GM06990 (cell line): ENCODE measurements around the gene OIT3.
"Not testable (repeated sequence)": the region's sequence is repeated elsewhere in the genome, so short reads cannot be mapped to it uniquely, and the experiment has no call there.

Experiments used
- DNase-seq: peaks from one replicate; pipeline ENCODE4 v3.0.0-alpha.2; 2011; ENCODE audit not compliant: insufficient read length; ENCODE audit errors: extremely low read depth
- H3K27me3 ChIP-seq: replicated peaks from 2 replicates; pipeline ENCODE4 v1.6.0; 2011; ENCODE audit warnings: low read length; ENCODE audit not compliant: control insufficient read depth, insufficient read depth
- H3K36me3 ChIP-seq: 2 replicates; pipeline ENCODE4 v1.5.1; 2011; ENCODE audit warnings: low read length; ENCODE audit not compliant: control insufficient read depth, insufficient read depth
- H3K4me3 ChIP-seq: replicated peaks from 2 replicates; pipeline ENCODE4 v1.5.1; 2011; ENCODE audit warnings: low read depth, mild to moderate bottlenecking, control low read depth, low read length
- CTCF ChIP-seq: IDR thresholded peaks from 2 replicates; pipeline ENCODE4 v1.5.1; 2011; ENCODE audit warnings: low read length, control low read depth, mild to moderate bottlenecking, inconsistent platforms; ENCODE audit not compliant: insufficient read depth, poor library complexity, severe bottlenecking

The OIT3 gene

DNA sequence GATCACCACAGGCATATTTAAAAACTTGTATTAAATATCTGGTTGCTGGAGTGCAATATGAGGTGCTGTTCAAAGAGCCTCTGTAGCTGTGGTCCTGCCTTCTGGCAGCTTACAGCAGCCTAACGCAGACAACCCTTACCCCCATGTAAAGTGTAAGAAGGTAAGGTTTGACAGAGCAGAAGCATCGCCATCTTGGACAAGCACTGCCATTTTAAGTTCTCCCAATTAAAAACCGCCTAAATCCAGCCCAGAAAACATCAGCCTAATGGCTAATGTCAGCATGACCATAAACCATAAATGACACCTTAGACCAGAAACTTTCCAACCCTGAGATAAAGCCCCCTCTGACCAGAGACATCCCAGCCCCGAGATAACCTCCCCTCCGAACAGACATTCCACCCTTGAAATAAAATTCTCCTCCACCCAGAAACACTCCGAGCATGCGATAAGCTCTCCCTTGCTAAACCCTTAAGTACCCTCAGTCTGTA is 5.3 kb upstream of the OIT3 start:
- TF ChIP-seq CTCF: no peak
- Histone ChIP-seq H3K27me3 (no peaks in the 10 kb centered on the region), H3K4me3 (no peak overlapping the region)

DNA sequence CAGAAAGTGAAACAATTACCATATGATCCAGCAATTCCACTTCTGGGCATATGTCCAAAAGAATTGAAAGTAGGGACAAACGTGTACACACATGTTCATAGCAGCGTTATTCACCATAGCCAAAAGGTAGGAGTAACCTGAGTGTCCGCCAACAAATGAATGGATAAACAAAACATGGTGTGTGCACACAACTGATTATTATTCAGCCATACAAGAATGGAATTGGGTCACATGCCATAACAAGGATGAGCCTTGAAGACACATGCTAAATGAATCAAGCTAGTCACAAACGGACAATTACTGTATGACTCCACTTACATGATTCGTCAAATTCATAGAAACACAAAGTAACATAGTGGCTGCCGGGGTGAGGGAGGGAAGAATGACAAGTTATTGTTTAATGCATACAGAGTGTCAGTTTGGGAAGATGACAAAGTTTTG is 4.1 kb upstream of the OIT3 start:
- no peaks in the 10 kb centered on the region for H3K27me3 ChIP-seq
- DNase-seq: no peak
- H3K36me3 ChIP-seq: no peaks in the 10 kb centered on the region; the same call in 1 of the 2 replicates
- TF ChIP-seq CTCF: no peak
- no peak overlapping the region for H3K4me3 ChIP-seq

More for the DNA sequence above, 5.3 kb upstream of the OIT3 start:
- DNase-seq: no peak
- no peaks in the 10 kb centered on the region; the same call in 1 of the 2 replicates for H3K36me3 ChIP-seq

DNA sequence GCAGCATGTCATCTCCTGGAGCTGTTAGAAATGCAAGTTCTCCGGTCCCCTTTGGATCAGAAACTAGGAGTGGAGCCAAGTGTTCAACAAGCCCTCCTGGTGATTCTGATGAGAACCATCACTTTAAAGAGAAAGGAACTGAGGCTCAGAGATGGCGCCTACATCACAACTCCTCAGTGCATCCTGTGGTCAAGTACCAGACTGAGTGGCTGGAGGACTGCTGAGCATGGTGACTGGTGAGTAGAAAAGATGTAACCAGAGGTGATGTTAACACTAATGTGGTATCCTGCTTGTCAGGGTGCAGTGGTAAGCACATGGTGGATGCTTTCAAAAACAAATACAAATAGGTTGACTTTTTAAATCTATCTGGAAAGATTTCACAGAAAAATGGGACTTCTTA is 3.5 kb upstream of the OIT3 start:
- no peaks in the 10 kb centered on the region for H3K27me3 ChIP-seq

GRCh38 chr10:72895236-72895850 is 1.8 kb downstream of the OIT3 start:
- no peak for TF ChIP-seq CTCF
- no peaks in the 10 kb centered on the region for H3K27me3 ChIP-seq

More for the DNA sequence above, 3.5 kb upstream of the OIT3 start:
- H3K4me3 ChIP-seq: no peak overlapping the region
- no peak for DNase-seq
- no peaks in the 10 kb centered on the region; the same call in 1 of the 2 replicates for H3K36me3 ChIP-seq
- no peak for TF ChIP-seq CTCF

GRCh38 chr10:72898616-72899015 is 5.1 kb downstream of the OIT3 start:
- no peak for DNase-seq
- H3K36me3 ChIP-seq: no peaks in the 10 kb centered on the region
- H3K4me3 ChIP-seq: no peak overlapping the region
- H3K27me3 ChIP-seq: no peaks in the 10 kb centered on the region
- TF ChIP-seq CTCF: no peak

More at GRCh38 chr10:72895236-72895850, 1.8 kb downstream of the OIT3 start:
- DNase-seq: no peak
- H3K4me3 ChIP-seq: no peak overlapping the region
- H3K36me3 ChIP-seq: no peaks in the 10 kb centered on the region

DNA sequence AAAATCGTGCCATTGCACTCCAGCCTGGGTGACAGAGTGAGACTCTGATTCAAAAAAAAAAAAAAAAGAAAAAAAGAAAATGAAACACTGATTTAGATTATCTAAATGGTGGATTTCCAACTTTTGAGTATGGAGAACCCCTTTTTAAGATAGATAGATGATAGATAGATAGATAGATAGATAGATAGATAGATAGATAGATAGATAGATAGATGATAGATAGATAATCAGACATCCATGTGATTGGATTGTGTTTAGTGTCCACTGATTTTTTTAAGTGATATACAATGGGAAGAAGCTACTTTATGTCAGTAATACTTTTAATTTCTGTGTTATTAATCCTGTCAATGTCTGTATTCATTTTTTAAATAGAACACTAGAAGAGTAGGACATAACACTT is 6.0 kb downstream of the OIT3 start:
- H3K27me3 ChIP-seq: no peaks in the 10 kb centered on the region
- no peak for TF ChIP-seq CTCF
- no peak for DNase-seq
- H3K4me3 ChIP-seq: no peak overlapping the region
- no peaks in the 10 kb centered on the region for H3K36me3 ChIP-seq

DNA sequence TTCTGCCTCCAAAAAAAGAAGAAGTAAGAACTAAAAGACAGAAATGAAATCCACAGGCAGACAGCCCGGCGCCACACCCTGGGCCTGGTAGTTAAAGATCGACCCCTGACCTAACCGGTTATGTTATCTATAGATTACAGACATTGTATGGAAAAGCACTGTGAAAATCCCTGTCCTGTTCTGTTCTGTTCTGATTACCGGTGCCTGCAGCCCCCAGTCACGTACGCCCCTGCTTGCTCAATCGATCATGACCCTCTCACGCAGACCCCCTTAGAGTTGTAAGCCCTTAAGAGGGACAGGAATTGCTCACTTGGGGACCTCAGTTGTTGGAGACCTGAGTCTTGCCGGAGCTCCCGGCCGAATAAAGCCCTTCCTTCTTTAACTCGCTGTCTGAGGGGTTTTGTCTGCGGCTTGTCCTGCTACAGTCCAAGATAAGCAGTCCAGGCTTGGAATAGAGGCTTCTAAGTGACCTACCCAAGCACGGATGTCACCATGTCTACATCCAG is 10.5 kb downstream of the OIT3 start:
- not testable (repeated sequence) for H3K36me3 ChIP-seq, H3K4me3 ChIP-seq, DNase-seq, H3K27me3 ChIP-seq
